AG10803 (cell line): ENCODE results near the gene TENT4B.

Experiments
- DNase-seq: peaks from one replicate; pipeline ENCODE4 v3.0.0; 2010; ENCODE audit warnings: low read depth
- H3K4me3 ChIP-seq: 2 replicates; pipeline ENCODE4 v1.5.1; 2011; ENCODE audit warnings: mild to moderate bottlenecking, low read length, control low read depth
- CTCF ChIP-seq: conservative IDR thresholded peaks from 2 replicates; pipeline ENCODE4 v1.5.1; 2011; ENCODE audit warnings: mild to moderate bottlenecking, low read length, control low read depth, inconsistent platforms

TENT4B gene

GRCh38 chr16:50207652-50208051 lies 54.5 kb downstream of the TENT4B start:
- TF ChIP-seq CTCF = no peak
- DNase-seq = peak; percentile 65
- H3K4me3 ChIP-seq = no peak overlapping the region

DNA sequence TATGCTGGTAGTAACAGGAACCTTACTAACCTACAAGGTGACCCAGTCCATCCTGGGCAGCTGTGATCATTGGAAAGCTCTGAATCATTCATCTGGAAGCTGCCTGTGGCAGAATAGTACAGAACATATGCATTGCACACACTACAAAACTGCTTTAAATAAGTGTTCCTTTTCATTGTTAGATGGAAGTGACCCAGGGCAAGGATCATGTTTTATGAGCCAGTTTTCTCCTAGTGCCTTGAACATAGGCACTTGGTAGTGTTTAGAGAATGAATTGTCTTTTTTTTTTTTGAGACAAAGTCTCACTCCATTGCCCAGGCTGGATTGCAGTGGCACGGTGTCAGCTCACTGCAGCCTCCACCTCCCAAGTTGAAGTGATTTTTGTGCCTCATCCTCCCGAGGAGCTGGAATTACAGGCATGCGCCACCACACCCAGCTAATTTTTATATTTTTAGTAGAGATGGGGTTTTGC lies 55.4 kb downstream of the TENT4B start:
- TF ChIP-seq CTCF = no peak
- DNase-seq = peak; percentile 55
- H3K4me3 ChIP-seq = no peak overlapping the region

GRCh38 chr16:50209546-50210265 lies 56.6 kb downstream of the TENT4B start:
- TF ChIP-seq CTCF = no peak
- DNase-seq = no peak
- no peak overlapping the region for H3K4me3 ChIP-seq

- DNase-seq = peak; percentile 97
- TF ChIP-seq CTCF = peak; percentile 96
- no peak overlapping the region for H3K4me3 ChIP-seq
These were observed 57.3 kb downstream of the TENT4B start for GRCh38 chr16:50210266-50211038.

- DNase-seq = peak; percentile 50
- no peak overlapping the region for H3K4me3 ChIP-seq
- peak; percentile 85 for TF ChIP-seq CTCF
These were observed 60.9 kb downstream of the TENT4B start for GRCh38 chr16:50213939-50214519.

DNA sequence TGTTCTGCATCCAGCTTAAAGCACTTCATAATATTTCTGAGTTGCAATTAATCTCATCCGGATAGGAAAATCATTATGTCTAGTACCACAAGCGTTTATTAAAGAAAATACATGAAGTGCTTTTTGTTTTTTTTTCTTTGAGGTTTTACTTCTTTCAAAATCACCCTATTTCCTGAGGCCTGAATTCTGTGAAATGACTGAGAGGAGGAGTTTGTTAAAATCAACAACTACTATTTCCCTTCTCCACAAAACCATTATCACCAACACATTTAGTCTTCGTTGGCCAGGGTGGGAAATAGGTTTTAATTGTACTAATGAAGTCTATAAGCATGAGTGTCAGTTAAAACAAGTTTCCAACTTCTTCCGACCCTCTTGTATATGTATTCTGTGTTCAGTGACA lies 62.6 kb downstream of the TENT4B start:
- DNase-seq = no peak
- no peak for TF ChIP-seq CTCF
- no peak overlapping the region for H3K4me3 ChIP-seq
